IPS-18a (cell line): ENCODE data around the gene ANO8.

Experiments used
- H3K27ac ChIP-seq: one replicate; pipeline ENCODE4 v1.5.1; 2013; ENCODE audit warnings: low read length
- H3K27me3 ChIP-seq: one replicate; pipeline ENCODE4 v1.6.1; 2013; ENCODE audit warnings: mild to moderate bottlenecking, low read length; ENCODE audit not compliant: control insufficient read depth, insufficient read depth
- H3K36me3 ChIP-seq: one replicate; pipeline ENCODE4 v1.6.1; 2013; ENCODE audit warnings: low read depth, low read length; ENCODE audit not compliant: control insufficient read depth
- H3K4me1 ChIP-seq: one replicate; pipeline ENCODE4 v1.6.1; 2013; ENCODE audit warnings: low read depth, low read length; ENCODE audit not compliant: control insufficient read depth
- H3K4me3 ChIP-seq: one replicate; pipeline ENCODE4 v1.5.1; 2013; ENCODE audit warnings: low read length
- H3K9ac ChIP-seq: one replicate; pipeline ENCODE4 v1.6.1; 2013; ENCODE audit warnings: mild to moderate bottlenecking, low read length, moderate library complexity
- H3K9me3 ChIP-seq: one replicate; pipeline ENCODE4 v1.6.1; 2013; ENCODE audit warnings: low read depth, low read length; ENCODE audit not compliant: control insufficient read depth

Gene ANO8

GRCh38 chr19:17357724-17358123 lies 23.1 kb upstream of the ANO8 start:
- Histone ChIP-seq H3K4me3 (no peak overlapping the region), H3K9ac (no peak overlapping the region), H3K27me3 (no peaks in the 10 kb centered on the region), H3K36me3 (no peaks in the 10 kb centered on the region), H3K9me3 (no peaks in the 10 kb centered on the region), H3K4me1 (no peaks in the 10 kb centered on the region), H3K27ac (no peak overlapping the region)

- H3K4me1 ChIP-seq, result no peaks in the 10 kb centered on the region
- no peak overlapping the region for H3K27ac ChIP-seq
- H3K36me3 ChIP-seq, result no peaks in the 10 kb centered on the region
- H3K27me3 ChIP-seq, result no peaks in the 10 kb centered on the region
- no peak overlapping the region for H3K9ac ChIP-seq
- no peak overlapping the region for H3K4me3 ChIP-seq
- no peaks in the 10 kb centered on the region for H3K9me3 ChIP-seq
These were observed 22.5 kb upstream of the ANO8 start for GRCh38 chr19:17357078-17357666.

GRCh38 chr19:17353386-17353785 lies 18.7 kb upstream of the ANO8 start:
- Histone ChIP-seq H3K9me3 (no peaks in the 10 kb centered on the region), H3K27ac (no peak overlapping the region), H3K4me3 (no peak overlapping the region), H3K27me3 (no peaks in the 10 kb centered on the region), H3K36me3 (no peaks in the 10 kb centered on the region), H3K9ac (no peak overlapping the region), H3K4me1 (no peaks in the 10 kb centered on the region)

- Histone ChIP-seq H3K36me3 (no peaks in the 10 kb centered on the region), H3K27me3 (no peaks in the 10 kb centered on the region), H3K9ac (no peak overlapping the region), H3K9me3 (no peaks in the 10 kb centered on the region), H3K4me3 (no peak overlapping the region), H3K27ac (no peak overlapping the region), H3K4me1 (no peaks in the 10 kb centered on the region)
These were observed 18.1 kb upstream of the ANO8 start for GRCh38 chr19:17352608-17353280.

GRCh38 chr19:17351815-17352435 lies 17.3 kb upstream of the ANO8 start:
- Histone ChIP-seq H3K27me3 (no peaks in the 10 kb centered on the region), H3K4me1 (no peaks in the 10 kb centered on the region), H3K27ac (no peak overlapping the region), H3K4me3 (no peak overlapping the region), H3K9ac (no peak overlapping the region), H3K9me3 (no peaks in the 10 kb centered on the region), H3K36me3 (no peaks in the 10 kb centered on the region)

- Histone ChIP-seq H3K9me3 (no peaks in the 10 kb centered on the region), H3K36me3 (no peaks in the 10 kb centered on the region), H3K4me3 (no peak overlapping the region), H3K4me1 (no peaks in the 10 kb centered on the region), H3K27me3 (no peaks in the 10 kb centered on the region), H3K27ac (no peak overlapping the region), H3K9ac (peak overlapping the region; percentile 26)
These were observed 14.0 kb upstream of the ANO8 start for GRCh38 chr19:17348700-17349099.

- no peak overlapping the region for H3K4me3 ChIP-seq
- H3K9ac ChIP-seq, result no peak overlapping the region
- H3K27ac ChIP-seq, result no peak overlapping the region
- H3K4me1 ChIP-seq, result no peaks in the 10 kb centered on the region
- no peaks in the 10 kb centered on the region for H3K27me3 ChIP-seq
- no peaks in the 10 kb centered on the region for H3K36me3 ChIP-seq
- no peaks in the 10 kb centered on the region for H3K9me3 ChIP-seq
These were observed 13.2 kb upstream of the ANO8 start for GRCh38 chr19:17347877-17348276.

- no peaks in the 10 kb centered on the region for H3K9me3 ChIP-seq
- no peaks in the 10 kb centered on the region for H3K4me1 ChIP-seq
- H3K27ac ChIP-seq, result no peak overlapping the region
- H3K9ac ChIP-seq, result no peak overlapping the region
- H3K27me3 ChIP-seq, result no peaks in the 10 kb centered on the region
- H3K4me3 ChIP-seq, result no peak overlapping the region
- no peaks in the 10 kb centered on the region for H3K36me3 ChIP-seq
These were observed 12.7 kb upstream of the ANO8 start for GRCh38 chr19:17347361-17347760.

GRCh38 chr19:17346109-17346671 lies 11.5 kb upstream of the ANO8 start:
- Histone ChIP-seq H3K4me3 (no peak overlapping the region), H3K4me1 (no peaks in the 10 kb centered on the region), H3K36me3 (peaks cover 5% of the 10 kb centered on the region), H3K9me3 (no peaks in the 10 kb centered on the region), H3K27me3 (no peaks in the 10 kb centered on the region), H3K27ac (no peak overlapping the region), H3K9ac (no peak overlapping the region)

- Histone ChIP-seq H3K27ac (no peak overlapping the region), H3K9ac (no peak overlapping the region)
These were observed 7.2 kb upstream of the ANO8 start for GRCh38 chr19:17341845-17342244.

GRCh38 chr19:17341386-17341785 lies 6.7 kb upstream of the ANO8 start:
- no peak overlapping the region for H3K4me3 ChIP-seq
- no peak overlapping the region for H3K27ac ChIP-seq
- H3K9me3 ChIP-seq, result no peaks in the 10 kb centered on the region
- no peaks in the 10 kb centered on the region for H3K27me3 ChIP-seq
- H3K4me1 ChIP-seq, result peaks cover 9% of the 10 kb centered on the region
- peaks cover 6% of the 10 kb centered on the region for H3K36me3 ChIP-seq
- no peak overlapping the region for H3K9ac ChIP-seq

More at GRCh38 chr19:17341845-17342244, 7.2 kb upstream of the ANO8 start:
- no peaks in the 10 kb centered on the region for H3K27me3 ChIP-seq
- peaks cover 9% of the 10 kb centered on the region for H3K4me1 ChIP-seq
- H3K9me3 ChIP-seq, result no peaks in the 10 kb centered on the region
- H3K36me3 ChIP-seq, result peaks cover 6% of the 10 kb centered on the region
- no peak overlapping the region for H3K4me3 ChIP-seq
